ENCODE results near the gene C16orf95.

C16orf95 gene

GRCh38 chr16:87314990-87315420, 2.2 kb downstream of the C16orf95 start:
- DNase-seq (ENCODE audit: low read depth) = no peak

GRCh38 chr16:87312008-87312407, 5.2 kb downstream of the C16orf95 start:
- DNase-seq (ENCODE audit: low read depth) = no peak

GRCh38 chr16:87311387-87311786, 5.8 kb downstream of the C16orf95 start:
- no peak for DNase-seq (ENCODE audit: low read depth)

- DNase-seq (ENCODE audit: low read depth) = no peak
Measured at GRCh38 chr16:87310610-87311009, 6.6 kb downstream of the C16orf95 start.

- DNase-seq (ENCODE audit: low read depth) = no peak
Measured at GRCh38 chr16:87309620-87310525, 7.3 kb downstream of the C16orf95 start.

- DNase-seq (ENCODE audit: low read depth) = no peak
Measured at GRCh38 chr16:87308826-87309225, 8.4 kb downstream of the C16orf95 start.

- DNase-seq (ENCODE audit: low read depth) = no peak
Measured at GRCh38 chr16:87306516-87306915, 10.7 kb downstream of the C16orf95 start.

- DNase-seq (ENCODE audit: low read depth) = no peak
Measured at GRCh38 chr16:87305505-87306391, 11.4 kb downstream of the C16orf95 start.

- DNase-seq (ENCODE audit: low read depth) = no peak
Measured at GRCh38 chr16:87304951-87305350, 12.2 kb downstream of the C16orf95 start.

- no peak for DNase-seq (ENCODE audit: low read depth)
Measured at GRCh38 chr16:87303962-87304521, 13.2 kb downstream of the C16orf95 start.

GRCh38 chr16:87303431-87303930, 13.7 kb downstream of the C16orf95 start:
- no peak for DNase-seq (ENCODE audit: low read depth)

- DNase-seq (ENCODE audit: low read depth) = no peak
Measured at GRCh38 chr16:87298857-87299465, 18.2 kb downstream of the C16orf95 start.

GRCh38 chr16:87297918-87298631, 19.1 kb downstream of the C16orf95 start:
- DNase-seq (ENCODE audit: low read depth) = peak; percentile 19

- no peak for DNase-seq (ENCODE audit: low read depth)
Measured at GRCh38 chr16:87297407-87297806, 19.8 kb downstream of the C16orf95 start.

- DNase-seq (ENCODE audit: low read depth) = no peak
Measured at GRCh38 chr16:87295661-87296531, 21.3 kb downstream of the C16orf95 start.

GRCh38 chr16:87295259-87295658, 21.9 kb downstream of the C16orf95 start:
- DNase-seq (ENCODE audit: low read depth) = no peak

- no peak for DNase-seq (ENCODE audit: low read depth)
Measured at GRCh38 chr16:87293990-87294389, 23.2 kb downstream of the C16orf95 start.

- no peak for DNase-seq (ENCODE audit: low read depth)
Measured at GRCh38 chr16:87291944-87292343, 25.2 kb downstream of the C16orf95 start.

GRCh38 chr16:87288753-87289362, 28.3 kb downstream of the C16orf95 start:
- no peak for DNase-seq (ENCODE audit: low read depth)

Measured in activated T-cell treated with anti-CD3 and anti-CD28 coated beads for 24 hours (primary cell).